Fibroblast of villous mesenchyme (primary cell): Measurements from ENCODE around the gene HOXA1. TPM values are rescaled to one million over a fixed set of nuclear protein-coding genes. Genes with fewer than 3 reads are reported as not detected.

ENCODE experiments used
- DNase-seq: peaks from one replicate; pipeline ENCODE4 v3.0.0-alpha.2; 2010; ENCODE audit warnings: low read depth
- H3K4me3 ChIP-seq: 2 replicates; pipeline ENCODE4 v1.5.1; 2011; ENCODE audit warnings: low read depth, mild to moderate bottlenecking, low read length
- CTCF ChIP-seq: IDR thresholded peaks from 2 replicates; pipeline ENCODE4 v1.5.1; 2012; ENCODE audit warnings: low read depth, mild to moderate bottlenecking, low read length; ENCODE audit not compliant: insufficient read depth
- total RNA-seq: library from RNA; depleted of rRNA; stranded (reverse); fragments of >200 nt; gene quantifications from 2 replicates; pipeline ENCODE4 v1.2.3, GENCODE V29; 2012

HOXA1 gene
- total RNA-seq, 1 donor: 0.43 TPM

GRCh38 chr7:27099453-27100370 is 3.9 kb upstream of the HOXA1 start:
- no peak for TF ChIP-seq CTCF
- DNase-seq: no peak
- H3K4me3 ChIP-seq: peak overlapping the region; percentile 33

- peak; percentile 91 for DNase-seq
- peak overlapping the region; percentile 71 for H3K4me3 ChIP-seq
- no peak for TF ChIP-seq CTCF
Observed at GRCh38 chr7:27098578-27099451, 3.0 kb upstream of the HOXA1 start.

DNA sequence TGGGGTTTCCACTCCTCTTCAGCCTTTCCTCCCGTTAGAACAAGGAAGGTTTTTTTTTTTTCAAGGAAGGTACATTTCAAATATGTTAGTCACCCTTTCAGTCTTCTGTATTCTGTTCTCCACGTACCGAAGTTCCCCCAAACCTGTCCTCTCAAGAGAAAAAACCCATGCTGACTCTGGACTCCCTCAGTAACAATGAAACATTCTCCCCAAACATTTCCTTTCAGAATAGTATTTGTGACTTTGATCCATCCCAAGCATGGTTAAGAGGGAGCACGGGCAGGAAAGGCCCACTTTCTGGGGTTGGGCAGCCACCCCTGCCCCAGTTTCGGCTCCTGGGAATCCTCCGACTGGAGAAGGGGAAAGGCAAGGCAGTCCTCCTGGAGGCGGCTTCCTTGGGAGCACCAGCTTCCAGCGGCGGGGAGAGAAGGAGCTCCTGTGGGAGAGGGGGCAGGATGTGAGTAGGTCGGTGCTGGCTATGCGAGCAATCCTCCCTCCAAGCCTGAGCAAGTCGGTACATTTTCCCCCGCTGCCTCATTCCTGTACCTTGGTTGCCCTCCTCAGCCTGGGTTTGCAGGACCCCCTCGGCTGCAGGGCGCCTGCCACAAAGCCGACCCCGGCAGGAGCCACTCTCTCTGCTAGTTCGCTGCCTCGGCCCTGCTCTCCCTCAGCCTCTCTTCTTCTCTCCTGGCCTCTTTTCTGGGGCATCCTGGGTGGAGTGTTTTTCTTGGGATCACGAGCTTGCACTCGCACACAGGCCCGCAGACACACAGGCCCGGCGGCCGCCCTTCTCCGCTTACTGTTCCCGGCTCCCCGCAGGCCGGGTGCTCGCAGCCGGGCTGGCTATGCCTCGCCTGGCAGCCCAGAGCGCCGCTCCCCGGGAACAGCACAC is 2.1 kb upstream of the HOXA1 start:
- H3K4me3 ChIP-seq: peak overlapping the region; percentile 71

DNA sequence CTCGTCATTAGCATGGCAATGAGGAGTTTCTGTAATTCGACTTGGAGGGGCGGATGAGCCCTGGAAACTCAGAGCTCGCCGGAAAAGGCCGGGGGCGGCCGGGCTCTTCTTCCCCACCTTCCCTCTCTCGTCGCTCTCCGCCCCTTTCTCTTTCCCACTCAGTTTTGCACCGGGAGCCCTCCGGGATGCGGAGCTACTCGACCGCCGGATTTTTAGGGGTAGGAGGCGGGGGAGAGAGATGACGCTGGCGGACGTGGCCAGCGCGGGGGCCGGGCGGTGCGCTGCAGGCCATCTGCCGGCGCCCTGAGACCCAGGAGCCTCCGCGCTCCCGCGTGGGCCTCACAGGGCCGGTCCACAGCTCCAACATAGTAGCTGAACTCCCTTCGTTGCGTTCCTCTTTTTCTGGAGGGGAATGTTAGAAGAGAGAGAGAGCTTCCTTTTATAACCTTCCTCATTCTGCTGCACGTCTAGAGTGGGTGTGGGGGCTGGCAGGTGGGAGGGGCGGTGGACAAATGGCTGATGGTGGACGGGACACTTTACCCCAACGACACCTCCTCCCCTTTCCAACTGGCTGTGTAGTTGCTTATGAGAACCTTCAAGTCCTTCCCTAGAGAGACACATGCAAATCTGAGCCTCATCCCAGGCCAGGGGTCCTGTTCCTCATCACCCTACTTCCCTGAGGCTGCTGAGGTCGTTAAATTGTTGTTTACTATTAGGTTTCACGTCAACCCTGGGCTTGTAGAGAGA is 1.1 kb upstream of the HOXA1 start:
- H3K4me3 ChIP-seq: peak overlapping the region; percentile 71
- no peak for TF ChIP-seq CTCF
- peak; percentile 63 for DNase-seq

More for the DNA sequence above, 2.1 kb upstream of the HOXA1 start:
- no peak for TF ChIP-seq CTCF
- DNase-seq: no peak

- no peak for TF ChIP-seq CTCF
- H3K4me3 ChIP-seq: peak overlapping the region; percentile 71
- DNase-seq: no peak
Observed at GRCh38 chr7:27095050-27095896, 527 bp downstream of the HOXA1 start.
